Measurements from ENCODE around the gene OSMR.

DNA sequence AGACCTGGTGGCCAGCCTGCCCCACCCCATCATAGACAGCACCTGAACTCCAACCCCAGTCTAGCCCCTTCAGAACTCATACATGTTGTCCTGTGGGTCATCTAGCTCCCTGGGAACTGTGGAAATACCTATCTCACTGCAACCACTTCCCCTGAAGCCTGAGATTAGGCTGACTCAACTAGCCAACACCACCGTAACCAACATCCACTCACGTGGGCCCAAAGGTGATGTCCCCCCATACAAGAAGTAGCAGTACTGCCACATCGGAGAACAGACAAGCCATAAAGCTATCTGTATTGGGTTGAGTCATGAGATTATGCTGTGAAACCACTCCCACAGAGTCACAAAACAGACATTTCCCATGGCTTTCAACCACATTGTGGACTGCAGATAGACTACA is 46.6 kb downstream of the OSMR start:
- TF ChIP-seq EZH2 (IDR thresholded peaks at IDR 0.05; ENCODE audit: borderline replicate concordance, low read depth, low read length) (no peak), HDAC2 (IDR thresholded peaks at IDR 0.05) (no peak), MEF2D (tag; conservative IDR thresholded peaks at IDR 0.05; ENCODE audit: low read depth) (no peak), HMGN3 (IDR thresholded peaks at IDR 0.05; ENCODE audit: borderline replicate concordance, extremely low read depth, insufficient read length, low read depth, low read length) (no peak), HNRNPLL (IDR thresholded peaks at IDR 0.05; ENCODE audit: low read depth, low read length, poor library complexity, severe bottlenecking) (no peak), FOXJ3 (CRISPR knock-in tag; IDR thresholded peaks at IDR 0.05) (no peak), ZNF23 (CRISPR knock-in tag; IDR thresholded peaks at IDR 0.05) (no peak), EHMT2 (IDR thresholded peaks at IDR 0.05) (no peak)
- TF ChIP-seq, protein P1, sequence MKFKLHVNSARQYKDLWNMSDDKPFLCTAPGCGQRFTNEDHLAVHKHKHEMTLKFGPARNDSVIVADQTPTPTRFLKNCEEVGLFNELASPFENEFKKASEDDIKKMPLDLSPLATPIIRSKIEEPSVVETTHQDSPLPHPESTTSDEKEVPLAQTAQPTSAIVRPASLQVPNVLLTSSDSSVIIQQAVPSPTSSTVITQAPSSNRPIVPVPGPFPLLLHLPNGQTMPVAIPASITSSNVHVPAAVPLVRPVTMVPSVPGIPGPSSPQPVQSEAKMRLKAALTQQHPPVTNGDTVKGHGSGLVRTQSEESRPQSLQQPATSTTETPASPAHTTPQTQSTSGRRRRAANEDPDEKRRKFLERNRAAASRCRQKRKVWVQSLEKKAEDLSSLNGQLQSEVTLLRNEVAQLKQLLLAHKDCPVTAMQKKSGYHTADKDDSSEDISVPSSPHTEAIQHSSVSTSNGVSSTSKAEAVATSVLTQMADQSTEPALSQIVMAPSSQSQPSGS (CRISPR knock-in tag; IDR thresholded peaks at IDR 0.05): no peak
